ENCODE data around the gene CADPS.

The CADPS gene

DNA sequence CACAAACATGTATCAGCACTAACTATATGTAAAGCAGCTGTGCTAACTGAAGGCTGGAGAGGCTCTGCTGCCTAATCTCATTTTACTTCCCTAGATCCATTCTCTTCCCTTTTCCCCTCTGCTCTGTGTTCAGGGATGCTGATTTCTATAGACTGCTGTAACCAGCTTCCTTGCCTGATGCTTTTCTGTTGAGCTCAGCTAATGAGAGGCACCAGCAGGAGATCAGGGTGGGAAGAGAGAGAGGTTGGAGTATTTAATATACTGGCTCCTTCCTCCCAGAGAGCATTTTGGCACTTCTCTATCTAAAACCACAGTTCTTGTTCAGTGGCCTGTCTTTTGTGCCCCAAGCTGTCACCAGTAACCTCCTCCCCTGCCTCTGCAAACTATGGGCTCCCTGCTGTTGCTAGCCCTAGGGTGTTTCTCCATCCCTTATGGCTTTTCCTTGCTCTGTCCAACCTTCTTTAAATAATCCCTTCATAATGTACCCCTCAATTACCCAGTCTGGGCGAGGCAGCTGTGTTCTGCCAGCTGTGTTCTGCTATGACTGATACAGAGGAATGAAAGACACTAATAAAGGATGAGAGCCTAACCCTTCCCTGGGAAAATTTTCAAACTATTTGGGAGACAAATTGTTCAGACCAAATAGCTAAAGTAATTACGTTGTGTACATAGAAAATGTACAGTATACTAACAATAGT lies 69.5 kb downstream of the CADPS start:
- no peak for DNase-seq

DNA sequence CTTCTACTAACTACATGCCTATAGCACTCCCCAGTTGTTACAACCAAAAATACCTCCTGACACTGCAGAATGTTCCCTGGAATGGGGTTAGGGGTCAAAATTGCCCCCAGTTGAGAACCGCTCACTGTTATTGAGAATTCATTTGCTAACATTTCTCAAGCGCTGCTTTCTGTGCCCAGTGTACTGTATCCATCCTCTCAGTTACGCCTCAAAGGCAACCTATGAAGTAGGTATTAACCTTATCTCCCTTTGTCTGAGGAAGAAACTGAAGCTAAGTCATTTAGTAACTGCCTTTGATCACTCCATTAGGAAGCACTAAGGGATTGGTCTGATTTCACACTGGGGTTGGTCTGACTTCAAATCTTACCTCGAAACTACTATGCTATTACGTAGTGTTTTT lies 70.1 kb downstream of the CADPS start:
- no peak for DNase-seq

DNA sequence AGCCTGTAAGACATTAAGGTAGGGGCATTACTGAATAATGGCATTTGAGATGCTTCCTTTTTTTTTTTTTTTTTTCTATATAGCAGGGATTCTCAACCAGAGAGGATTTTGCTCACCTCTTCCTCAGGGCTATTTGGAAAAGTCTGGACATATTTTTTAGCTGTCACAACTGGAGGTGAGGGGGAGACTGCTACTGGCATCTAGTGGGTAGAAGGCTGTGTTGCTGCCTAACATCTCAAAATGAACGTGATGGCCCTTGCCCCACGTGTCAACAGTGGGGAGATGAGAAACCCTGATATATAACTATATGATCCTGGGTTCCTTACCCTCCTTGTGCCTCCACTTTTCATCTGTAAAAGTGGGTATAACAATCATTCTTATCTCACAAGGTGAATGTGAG lies 71.9 kb downstream of the CADPS start:
- no peak for DNase-seq

DNA sequence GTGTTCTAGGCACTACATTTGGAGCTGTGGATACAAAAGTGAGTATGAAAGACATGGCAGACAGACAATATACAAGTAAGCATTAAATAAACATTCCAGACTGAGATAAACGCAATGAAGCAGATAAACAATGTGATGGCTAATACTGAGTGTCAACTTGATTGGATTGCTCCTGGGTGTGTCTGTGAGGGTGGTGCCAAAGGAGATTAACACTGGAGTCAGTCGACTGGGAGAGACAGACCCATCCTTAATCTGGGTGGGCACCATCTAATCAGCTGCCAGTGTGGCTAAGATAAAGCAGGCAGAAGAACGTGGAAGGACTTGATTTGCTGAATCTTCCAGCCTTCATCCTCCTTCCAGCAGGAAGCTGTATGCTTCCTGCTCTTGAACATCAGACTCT lies 77.2 kb downstream of the CADPS start:
- DNase-seq: no peak

DNA sequence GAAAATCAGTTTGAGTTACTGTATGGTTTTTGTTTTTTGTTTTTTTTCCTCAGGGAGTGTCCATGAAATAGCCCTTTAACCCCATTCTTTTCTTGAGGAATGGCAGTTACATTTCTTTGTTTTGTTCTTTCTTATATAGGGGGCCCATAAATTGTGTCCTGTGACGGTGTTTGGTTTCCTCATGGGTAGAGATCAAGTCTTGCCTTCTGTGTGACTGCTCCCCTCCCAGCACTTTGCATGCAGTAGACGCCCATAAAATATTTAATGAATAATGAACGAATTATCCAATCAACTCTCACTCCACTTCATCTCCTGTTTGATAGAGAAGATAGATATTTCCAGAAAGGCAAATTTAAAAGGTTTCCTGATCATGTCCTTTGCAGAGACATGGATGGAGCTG lies 78.1 kb downstream of the CADPS start:
- DNase-seq: no peak

DNA sequence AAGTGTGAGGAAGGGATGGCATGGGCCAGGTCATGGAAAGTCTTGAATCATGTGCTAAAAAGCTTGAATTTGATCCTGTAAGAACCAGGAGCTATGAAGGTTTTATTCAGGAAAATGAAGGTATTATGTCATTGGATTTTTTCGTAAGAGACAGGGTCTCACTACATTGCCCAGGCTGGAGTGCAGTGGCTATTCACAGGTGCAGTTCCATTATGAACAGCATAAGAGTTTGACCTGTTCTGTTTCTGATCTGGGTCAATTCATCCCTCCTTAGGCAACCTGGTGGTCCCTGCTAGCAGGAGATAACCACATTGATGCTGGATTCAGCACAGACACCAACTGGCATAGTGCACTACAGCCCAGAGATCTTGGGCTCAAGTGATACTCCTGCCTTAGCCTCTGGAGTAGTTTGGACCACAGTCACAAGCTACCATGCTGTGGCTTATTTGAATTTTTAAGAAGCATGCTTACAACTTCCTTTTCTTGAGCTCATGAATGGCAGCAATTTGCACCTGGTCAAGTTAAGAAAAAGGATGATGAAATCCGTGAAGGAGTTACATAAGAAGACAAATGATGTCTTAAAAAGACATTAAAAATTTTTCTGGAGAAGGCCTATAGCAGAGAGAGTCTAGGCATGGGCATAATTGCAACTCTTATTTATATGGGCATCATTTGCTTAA lies 79.1 kb downstream of the CADPS start:
- DNase-seq: no peak

DNA sequence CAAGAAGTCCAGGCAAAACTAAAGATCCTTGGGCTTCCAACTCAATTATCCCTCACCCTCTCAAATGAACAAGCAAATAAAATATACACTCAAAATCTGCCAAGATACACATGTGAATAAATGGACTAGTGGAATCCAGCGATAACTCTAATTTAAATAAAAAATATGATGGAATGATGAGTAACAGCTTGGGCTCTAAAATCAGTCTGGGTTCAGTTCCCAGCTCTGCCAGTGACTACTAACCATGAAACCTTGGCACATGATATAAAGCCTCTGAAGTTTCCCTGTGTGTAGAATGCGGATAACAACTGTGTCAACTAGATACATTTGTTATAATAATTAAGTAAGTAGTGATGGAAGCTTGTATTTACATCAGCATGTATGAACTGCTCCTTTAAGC lies 81.3 kb downstream of the CADPS start:
- no peak for DNase-seq

DNA sequence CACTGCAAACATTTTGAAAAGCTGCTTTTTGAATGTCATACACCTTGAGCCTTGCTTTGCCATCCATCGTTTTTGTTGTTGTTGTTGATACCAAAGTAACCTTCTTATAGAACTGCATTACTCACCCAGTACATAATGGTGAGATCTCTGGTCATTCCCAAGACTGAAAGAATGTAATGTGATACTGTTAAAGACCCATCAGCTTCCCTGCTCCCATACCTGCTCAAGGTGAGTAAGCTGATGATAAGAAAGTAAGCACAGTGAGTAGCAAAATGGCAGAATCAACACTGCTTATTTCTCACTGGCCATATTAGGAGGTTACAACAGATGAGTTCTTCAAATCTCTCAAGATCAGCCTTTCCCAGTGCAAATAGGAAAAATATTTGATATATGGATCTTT lies 89.8 kb downstream of the CADPS start:
- DNase-seq: no peak

DNA sequence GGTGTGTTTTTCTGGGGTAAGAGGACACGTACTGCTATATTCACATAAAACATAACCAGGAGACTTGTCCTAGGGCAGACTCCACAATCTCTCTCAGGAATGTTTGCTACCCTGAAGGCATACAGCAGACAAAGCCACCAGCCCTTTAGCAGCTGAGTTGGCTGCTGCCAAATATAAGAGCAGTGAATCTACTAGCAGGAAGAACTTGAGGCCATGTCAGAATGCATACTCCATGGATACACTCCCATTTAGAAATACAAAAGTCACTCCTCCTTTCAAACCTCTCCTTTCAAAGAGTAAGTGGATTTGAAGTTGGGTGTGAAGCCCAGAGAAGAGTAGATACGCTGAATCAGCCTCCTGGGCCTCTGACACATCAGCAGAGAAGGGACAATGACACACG lies 94.1 kb downstream of the CADPS start:
- DNase-seq: no peak

DNA sequence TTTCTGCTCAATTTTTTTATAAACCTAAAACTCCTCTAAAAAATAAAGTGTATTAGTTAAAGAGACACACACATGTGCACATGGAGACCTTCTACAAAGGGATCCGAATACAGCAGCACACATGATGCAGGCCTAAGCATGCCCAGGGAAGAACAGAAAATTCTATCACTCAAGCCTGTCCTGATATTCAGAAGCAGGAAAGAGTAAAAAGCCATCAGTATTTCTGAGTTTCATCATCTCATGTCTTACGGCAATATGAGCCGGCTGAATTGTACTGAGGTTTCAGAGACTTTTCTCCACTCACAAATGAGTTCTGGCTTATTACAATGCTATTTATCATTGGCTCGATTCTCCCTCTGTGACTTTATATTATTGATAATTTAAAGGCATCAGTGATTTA lies 97.5 kb downstream of the CADPS start:
- DNase-seq: no peak

DNA sequence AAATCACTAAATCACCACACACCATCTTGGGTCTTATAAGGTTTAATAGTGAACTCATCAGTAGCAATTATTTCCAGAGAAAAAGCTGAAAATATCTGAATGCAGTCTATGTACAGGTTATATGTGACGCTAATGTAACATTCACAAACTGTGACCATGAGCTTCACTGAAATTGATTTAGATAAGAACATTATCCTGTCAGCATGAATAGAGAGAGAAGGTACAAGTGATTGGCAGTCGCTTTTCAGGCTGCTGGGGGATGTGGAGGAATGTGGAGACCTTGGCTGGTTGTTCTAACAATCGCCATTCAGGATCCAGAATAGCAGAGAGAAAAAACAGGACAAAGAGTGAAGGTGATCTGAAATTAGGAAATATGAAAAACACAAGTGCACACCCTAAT lies 98.1 kb downstream of the CADPS start:
- DNase-seq: no peak

DNA sequence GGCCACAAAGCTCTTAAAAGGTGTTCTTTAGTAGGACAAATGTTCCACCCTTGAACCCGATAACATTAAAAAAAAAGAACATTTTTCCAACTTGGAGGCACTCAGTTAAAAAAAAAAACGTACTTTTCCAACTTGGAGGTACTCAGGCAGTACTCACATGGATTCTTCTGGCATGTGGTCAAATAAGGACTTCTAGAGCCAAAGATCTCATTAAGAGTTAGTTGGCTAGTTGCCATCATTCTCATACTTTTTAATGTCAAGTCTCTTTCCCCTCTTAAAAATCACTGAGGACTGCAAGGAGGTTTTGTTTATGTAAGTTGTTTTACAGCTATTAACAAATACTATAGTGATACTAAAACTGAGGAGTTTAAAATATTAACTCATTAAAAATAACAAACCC lies 101.0 kb downstream of the CADPS start:
- DNase-seq: no peak

DNA sequence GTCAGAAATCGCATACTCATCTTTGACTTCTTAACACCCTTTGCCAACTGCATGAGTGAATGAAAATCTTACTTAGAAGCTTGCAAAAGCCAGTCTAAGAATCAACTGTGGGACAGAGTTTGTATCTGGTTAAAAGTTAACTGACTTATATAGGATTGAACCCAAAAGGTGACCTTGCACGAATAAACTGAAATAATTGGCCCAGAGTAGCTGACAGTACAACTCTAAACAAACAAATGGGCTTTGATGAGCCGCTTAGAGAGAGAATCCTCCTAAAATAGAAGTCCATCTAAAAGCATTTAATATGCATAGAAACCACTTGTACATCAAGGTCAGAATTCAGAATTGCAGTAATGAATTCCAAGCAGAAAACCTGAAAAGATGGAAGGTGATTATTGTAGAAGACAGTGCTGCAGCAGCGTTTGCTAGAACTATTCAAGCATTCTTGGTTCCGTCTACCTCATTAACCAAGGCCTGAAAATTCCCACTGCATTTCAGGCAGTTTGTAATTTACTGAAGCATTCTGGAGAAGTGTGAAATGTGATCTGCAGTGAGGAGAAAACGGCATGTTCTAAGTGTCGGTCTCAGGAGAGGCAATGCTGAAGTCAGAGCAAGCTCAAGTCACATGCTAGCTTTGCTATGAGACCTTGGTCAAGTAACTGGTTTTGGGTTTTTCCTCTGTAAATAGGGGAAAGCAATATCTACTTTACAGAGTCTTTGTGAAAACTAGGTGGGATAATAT lies 103.7 kb downstream of the CADPS start:
- DNase-seq: no peak

DNA sequence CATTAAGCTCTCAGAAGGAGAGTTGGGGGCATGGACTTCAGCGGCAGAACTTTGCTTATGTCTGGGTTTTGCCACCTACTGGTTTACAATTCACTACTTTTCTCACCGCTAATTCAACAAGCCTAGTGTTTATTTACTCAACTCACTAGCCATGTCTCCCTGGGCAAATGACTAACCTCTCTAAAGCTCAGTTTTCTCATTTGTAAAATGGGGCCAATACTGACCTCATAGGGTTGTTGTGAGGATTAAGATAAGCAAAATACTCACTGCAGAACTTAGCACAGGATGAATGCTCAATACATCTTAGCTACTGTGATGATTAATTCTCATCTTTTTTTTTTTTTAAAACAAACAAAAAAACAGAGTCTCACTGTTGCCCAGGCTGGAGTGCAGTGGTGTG lies 106.3 kb downstream of the CADPS start:
- no peak for DNase-seq

DNA sequence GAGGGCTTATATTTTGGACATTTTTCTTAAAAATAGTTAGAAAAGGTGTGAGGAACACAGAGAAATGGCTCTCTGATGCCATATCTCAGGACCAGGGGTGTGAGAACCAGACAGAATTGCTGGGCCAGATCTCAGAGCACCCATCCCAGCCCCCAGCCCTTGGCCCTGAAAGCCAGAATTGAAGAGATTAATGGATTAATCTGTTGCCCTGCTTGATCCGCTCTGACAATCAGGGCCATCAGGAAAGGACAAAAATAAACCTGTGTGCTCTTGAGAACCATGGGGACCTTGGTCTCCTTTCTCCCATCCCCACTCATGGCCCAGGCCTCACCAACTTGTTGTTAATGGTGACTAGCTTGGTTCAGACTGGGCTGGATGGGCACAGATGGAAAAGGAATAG lies 113.5 kb downstream of the CADPS start:
- no peak for DNase-seq

DNA sequence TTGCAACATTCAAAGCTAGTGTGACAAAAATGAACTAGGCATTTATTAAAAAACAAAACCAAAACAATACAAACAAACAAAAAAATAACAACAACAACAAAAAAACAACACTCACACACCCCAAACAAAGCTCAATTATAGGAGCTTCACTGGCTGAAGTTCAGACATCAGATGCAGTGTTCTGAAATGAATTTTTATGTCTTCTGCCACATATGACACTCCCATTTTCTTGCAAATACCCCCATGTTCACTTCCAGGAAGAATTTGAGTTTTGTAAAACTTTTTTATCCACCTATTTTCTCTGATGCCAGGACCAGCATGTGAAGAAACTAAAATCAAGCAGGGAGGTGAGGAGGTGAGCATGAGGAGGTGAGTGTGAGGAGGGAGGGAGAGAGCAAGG lies 113.9 kb downstream of the CADPS start:
- no peak for DNase-seq

DNA sequence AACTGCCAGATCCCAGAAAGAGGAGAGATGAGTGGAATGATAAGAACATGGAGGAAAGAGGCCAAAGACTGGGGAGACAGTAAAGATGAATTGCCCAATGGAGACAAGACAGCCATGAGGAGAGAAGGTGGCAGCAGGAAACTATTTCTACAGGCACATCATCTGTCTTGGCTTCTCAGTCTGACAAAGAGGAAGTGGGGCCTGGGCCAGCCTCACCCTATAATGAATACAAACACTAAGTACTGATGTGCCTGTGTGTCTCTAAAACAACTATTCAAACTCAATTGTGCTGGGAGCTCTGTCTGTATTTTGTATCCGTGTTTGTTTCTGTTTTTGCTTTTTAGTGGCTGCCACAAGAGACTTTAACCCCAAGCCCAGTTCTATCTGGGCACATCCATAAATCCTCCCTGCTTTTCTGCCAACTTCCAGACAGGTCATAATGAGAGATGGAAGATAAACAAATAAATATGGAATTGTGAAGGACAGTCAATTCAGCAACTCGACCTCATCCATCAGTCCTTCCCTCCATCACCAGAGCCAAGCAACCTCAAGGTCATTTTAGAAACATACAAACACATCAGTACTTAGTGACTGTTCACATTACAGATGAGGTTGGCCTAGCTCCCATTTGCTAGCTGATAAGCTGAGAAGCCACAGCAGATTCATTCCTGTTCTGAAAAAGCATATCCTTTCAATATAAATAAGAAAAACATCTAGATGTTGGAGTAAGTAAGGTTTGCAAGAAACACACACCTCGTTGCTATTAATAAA lies 116.7 kb downstream of the CADPS start:
- DNase-seq: no peak

DNA sequence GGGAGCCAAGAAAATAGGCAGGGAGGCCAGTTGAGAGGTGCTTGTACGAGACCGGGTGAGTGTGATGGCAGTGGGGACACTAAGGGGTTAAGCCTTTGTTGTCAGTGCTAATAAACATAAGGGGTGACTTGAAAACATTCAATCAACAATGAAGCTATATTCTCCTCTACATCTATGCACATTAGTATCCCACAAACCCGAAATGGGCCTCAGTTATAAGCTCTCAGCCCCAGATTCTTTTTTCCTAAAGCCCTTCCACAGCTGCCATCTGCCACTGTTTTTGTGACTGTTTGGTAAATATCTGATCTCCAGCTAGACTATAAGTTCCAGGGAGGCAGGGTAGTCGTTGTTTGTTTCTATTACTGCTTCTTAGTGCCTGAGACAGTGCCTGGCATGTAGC lies 118.2 kb downstream of the CADPS start:
- DNase-seq: no peak

DNA sequence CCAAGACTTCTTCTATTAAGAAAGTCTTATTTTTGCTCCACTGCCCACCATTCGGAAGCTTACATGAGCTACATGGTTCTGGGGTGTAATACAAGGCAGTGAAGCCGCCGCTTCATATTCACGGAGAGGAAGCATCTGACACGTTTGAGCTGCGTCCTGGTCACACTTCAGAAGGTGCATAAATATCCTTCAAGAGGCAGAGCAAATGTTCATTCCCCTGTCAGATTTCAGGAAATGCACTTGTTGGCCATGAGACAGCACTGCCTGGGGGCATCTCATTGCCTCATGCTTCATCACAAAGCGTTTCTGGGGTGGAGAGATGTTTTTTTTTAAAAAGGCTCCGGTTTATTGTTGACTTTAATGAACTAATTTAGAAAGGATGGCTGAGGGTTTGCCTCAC lies 119.9 kb downstream of the CADPS start:
- DNase-seq: no peak

DNA sequence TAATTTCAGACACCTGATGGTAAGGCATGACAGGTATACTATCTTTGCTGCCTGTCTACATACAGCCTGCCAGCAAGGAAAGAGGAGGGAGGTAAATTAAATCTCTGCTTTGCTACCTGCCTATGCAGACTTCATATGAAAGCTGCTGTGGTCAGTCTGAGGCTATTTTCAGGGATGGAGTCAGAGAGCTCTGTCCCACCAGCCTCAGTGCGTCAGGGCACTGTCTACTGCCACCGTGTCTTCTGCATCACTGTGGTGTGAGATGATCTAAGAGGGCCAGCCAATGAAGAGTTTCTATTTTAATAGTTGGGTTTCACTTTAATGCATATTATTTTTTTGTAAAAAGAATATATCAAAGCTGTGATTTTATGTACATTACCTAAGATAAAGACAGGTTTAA lies 125.6 kb downstream of the CADPS start:
- DNase-seq: no peak

DNA sequence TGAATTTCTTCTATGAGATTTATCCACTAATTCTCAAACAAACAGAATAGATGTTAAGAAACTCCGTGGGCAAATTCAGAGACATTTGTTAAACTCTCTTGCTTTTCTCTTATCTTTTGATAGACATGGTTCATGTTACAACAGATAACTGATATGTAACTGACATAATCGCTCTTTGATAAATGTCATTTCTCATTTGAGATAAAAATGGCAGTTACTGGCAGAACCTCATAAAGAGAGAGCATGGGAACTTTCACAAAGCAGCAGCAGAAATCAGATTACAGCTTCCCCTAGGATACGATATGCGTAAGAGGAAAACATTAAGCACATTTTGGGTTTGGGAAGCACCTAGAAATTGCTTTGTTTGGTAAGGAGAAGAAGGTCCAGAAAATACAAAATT lies 126.1 kb downstream of the CADPS start:
- DNase-seq: no peak

DNA sequence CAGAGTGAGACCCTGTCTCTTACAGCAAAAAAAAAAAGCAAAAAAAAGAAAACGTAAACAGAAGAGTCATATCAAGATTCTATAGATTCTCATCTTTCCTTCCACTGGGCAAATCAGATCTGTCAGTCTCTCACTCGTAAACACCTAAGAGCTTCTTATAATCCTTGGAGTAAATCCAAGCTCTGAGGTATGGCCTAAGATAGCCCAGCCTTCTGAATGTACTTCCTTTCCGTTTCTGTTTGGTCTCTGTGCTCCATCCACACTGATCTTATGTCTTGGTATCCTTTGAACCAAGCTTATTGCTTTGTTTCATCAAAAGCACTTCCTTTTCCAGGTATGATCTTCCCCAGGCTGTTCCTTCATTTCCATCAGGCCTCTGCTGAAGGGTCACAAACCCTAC lies 137.8 kb downstream of the CADPS start:
- DNase-seq: no peak

DNA sequence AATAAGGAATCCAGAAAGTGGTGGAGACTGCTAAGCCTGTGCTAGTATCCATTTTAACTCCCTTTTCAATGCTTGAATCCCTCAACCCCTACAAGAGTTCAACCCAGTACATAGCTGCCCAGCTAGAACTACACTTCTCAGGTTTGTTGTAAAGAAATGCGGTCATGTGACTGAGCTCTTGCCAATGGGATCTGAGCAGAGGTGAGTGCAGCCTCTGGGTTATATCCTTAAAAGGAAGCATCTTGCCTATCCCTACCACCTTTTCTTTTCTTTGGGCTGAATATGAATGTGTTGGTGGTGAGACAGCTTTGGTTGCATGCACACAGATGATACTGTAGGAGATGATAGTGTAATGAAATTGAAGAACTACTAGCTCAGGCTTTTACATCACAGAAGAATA lies 139.7 kb downstream of the CADPS start:
- no peak for DNase-seq
